B cell (primary cell): ENCODE results near the gene CERS2. TPM values are rescaled to one million over a fixed set of nuclear protein-coding genes. Genes with fewer than 3 reads are reported as not detected.
A peak's percentile ranks its signal among the peaks of the same experiment; 100 is the strongest.

ENCODE experiments used
- ATAC-seq: fragments of 200-7000 bp; cut with Tn5 transposase; one replicate; pipeline ENCODE4 v1.10.0; 2021; ENCODE audit warnings: low read depth, mild to moderate bottlenecking, moderate number of reproducible peaks, moderate library complexity
- CTCF ChIA-PET: fragments of 350-600 bp; sonication (Branson Sonifier 250); formaldehyde crosslinking; loops from one replicate; lab custom pipeline; 2021; ENCODE audit warnings: antibody characterized with exemption, inconsistent platforms; lab: Charles Lee
- POLR2A ChIA-PET: fragments of 350-600 bp; sonication (Branson Sonifier 250); formaldehyde crosslinking; loops from one replicate; lab custom pipeline; 2021; ENCODE audit warnings: antibody characterized with exemption; lab: Charles Lee
- DNase-seq: peaks from one replicate; pipeline ENCODE4 v3.0.0; 2013
- H2AFZ ChIP-seq: 2 replicates; pipeline ENCODE4 v1.6.1; 2012; ENCODE audit warnings: mild to moderate bottlenecking, low read depth, low read length; ENCODE audit not compliant: insufficient read depth, poor library complexity, severe bottlenecking
- H3K27ac ChIP-seq, 2 donors: 1 replicate in 1 of 2; 2 replicates in 1 of 2; pipeline ENCODE4 v1.5.1; 2012 to 2013; ENCODE audit warnings: low read length in 2 of 2, mild to moderate bottlenecking in 2 of 2, moderate library complexity in 1 of 2
- H3K27me3 ChIP-seq, 4 experiments: fragments of 200-600 bp in 1 of 4; sonication (generic) in 1 of 4; replicated peaks in 1 of 4; 1 replicate in 2 of 4; 2 replicates in 2 of 4; pipeline versions ENCODE4 v1.6.1 to v1.7.0; 2013 to 2016; ENCODE audit warnings: low read length in 3 of 4, mild to moderate bottlenecking in 2 of 4, mixed read lengths in 1 of 4, moderate library complexity in 1 of 4; ENCODE audit not compliant: insufficient read depth in 4 of 4, control insufficient read depth in 3 of 4; ENCODE audit errors: control extremely low read depth in 1 of 4
- H3K36me3 ChIP-seq, 2 experiments: replicated peaks in 1 of 2; 1 replicate in 1 of 2; 2 replicates in 1 of 2; pipeline versions ENCODE4 v1.6.1 to v1.7.1; 2013; ENCODE audit warnings: low read length in 1 of 2; ENCODE audit not compliant: insufficient read depth in 2 of 2, control insufficient read depth in 1 of 2; ENCODE audit errors: control extremely low read depth in 1 of 2, extremely low read depth in 1 of 2
- H3K4me1 ChIP-seq, 2 donors: fragments of 200-600 bp in 1 of 2; sonication (generic) in 1 of 2; 1 replicate in 1 of 2; 2 replicates in 1 of 2; pipeline versions ENCODE4 v1.5.1 to v1.6.1; 2013 to 2017; ENCODE audit warnings: low read length in 2 of 2; ENCODE audit not compliant: control insufficient read depth in 2 of 2, insufficient read depth in 2 of 2
- H3K4me2 ChIP-seq: replicated peaks from 2 replicates; pipeline ENCODE3; 2012; ENCODE audit warnings: mild to moderate bottlenecking, low read depth, low read length; ENCODE audit not compliant: poor library complexity, severe bottlenecking
- H3K4me3 ChIP-seq, 5 experiments: fragments of 200-600 bp in 1 of 5; sonication (generic) in 1 of 5; 1 replicate in 3 of 5; 2 replicates in 2 of 5; pipeline versions ENCODE4 v1.5.1 to v1.7.0; 2011 to 2016; ENCODE audit warnings: low read length in 4 of 5, mild to moderate bottlenecking in 4 of 5, low read depth in 2 of 5, control low read depth in 1 of 5, moderate library complexity in 1 of 5; ENCODE audit not compliant: insufficient read depth in 1 of 5; ENCODE audit errors: control extremely low read depth in 1 of 5, extremely low read depth in 1 of 5
- H3K79me2 ChIP-seq: fragments of 200-600 bp; sonication (generic); one replicate; pipeline ENCODE4 v1.6.0; 2016; ENCODE audit warnings: low read length; ENCODE audit not compliant: control insufficient read depth, insufficient read depth
- H3K9ac ChIP-seq: fragments of 200-600 bp; sonication (generic); 2 replicates; pipeline ENCODE4 v1.6.1; 2017; ENCODE audit warnings: mild to moderate bottlenecking, low read length, moderate library complexity
- H3K9me3 ChIP-seq, 3 donors: one replicate each; pipeline versions ENCODE4 v1.6.1 to v1.7.1; 2013; ENCODE audit warnings: low read length in 2 of 3; ENCODE audit not compliant: control insufficient read depth in 2 of 3, insufficient read depth in 1 of 3; ENCODE audit errors: control extremely low read depth in 1 of 3
- H4K20me1 ChIP-seq: 2 replicates; pipeline ENCODE4 v1.6.0; 2012; ENCODE audit warnings: mild to moderate bottlenecking, low read length; ENCODE audit not compliant: insufficient read depth, control insufficient read depth, poor library complexity, severe bottlenecking
- H3K27ac Mint-ChIP-seq: one replicate; pipeline ENCODE4 v1.8.0; 2021; ENCODE audit warnings: mixed read lengths
- H3K27me3 Mint-ChIP-seq: one replicate; pipeline ENCODE4 v1.8.0; 2021; ENCODE audit warnings: mixed read lengths
- H3K4me1 Mint-ChIP-seq: one replicate; pipeline ENCODE4 v1.8.0; 2021; ENCODE audit warnings: mixed read lengths
- H3K4me3 Mint-ChIP-seq: one replicate; pipeline ENCODE4 v1.8.0; 2021; ENCODE audit warnings: mixed read lengths
- H3K9me3 Mint-ChIP-seq: one replicate; pipeline ENCODE4 v1.8.0; 2022; ENCODE audit warnings: mixed read lengths; ENCODE audit not compliant: insufficient read depth
- EZH2 ChIP-seq: IDR thresholded peaks from 2 replicates; pipeline ENCODE4 v1.6.1; 2012; ENCODE audit warnings: borderline replicate concordance, low read depth, mild to moderate bottlenecking, moderate library complexity, low read length; ENCODE audit not compliant: insufficient read depth, poor library complexity, severe bottlenecking
- WGBS: methylation state at CpG from one replicate; pipeline ENCODE4 v1.1.5; 2013; ENCODE audit warnings: missing lambda C conversion rate; ENCODE audit not compliant: insufficient coverage; 5-methylcytosine and 5-hydroxymethylcytosine counted together
- intact Hi-C: fragments of 100-400 bp; cut with micrococcal nuclease; formaldehyde crosslinking; loops from one replicate; pipeline ENCODE4 v1.10.0; 2022
- polyA plus RNA-seq: library from polyadenylated mRNA; depleted of rRNA; stranded (reverse); fragments of >200 nt; gene quantifications from 2 replicates; pipeline ENCODE4 v1.2.3, GENCODE V29; 2012
- total RNA-seq, 2 donors: library from RNA; stranded (reverse); fragments of 120-200 nt in 1 of 2; gene quantifications; 1 replicate in 1 of 2; 2 replicates in 1 of 2; pipeline versions ENCODE4 v1.2.3 to v1.2.4, GENCODE V29; 2013 to 2022
- TF ChIP-seq, protein P1 (sequence below): fragments of 200-600 bp; IDR thresholded peaks from one replicate; pipeline ENCODE4 v1.8.0; 2022; ENCODE audit warnings: antibody characterized with exemption, mild to moderate bottlenecking

CERS2 gene
- total and polyA plus RNA-seq, 2 donors (not counting 1 experiment from before 2014, with no cell fraction given) = 68.4 to 130 TPM

DNA sequence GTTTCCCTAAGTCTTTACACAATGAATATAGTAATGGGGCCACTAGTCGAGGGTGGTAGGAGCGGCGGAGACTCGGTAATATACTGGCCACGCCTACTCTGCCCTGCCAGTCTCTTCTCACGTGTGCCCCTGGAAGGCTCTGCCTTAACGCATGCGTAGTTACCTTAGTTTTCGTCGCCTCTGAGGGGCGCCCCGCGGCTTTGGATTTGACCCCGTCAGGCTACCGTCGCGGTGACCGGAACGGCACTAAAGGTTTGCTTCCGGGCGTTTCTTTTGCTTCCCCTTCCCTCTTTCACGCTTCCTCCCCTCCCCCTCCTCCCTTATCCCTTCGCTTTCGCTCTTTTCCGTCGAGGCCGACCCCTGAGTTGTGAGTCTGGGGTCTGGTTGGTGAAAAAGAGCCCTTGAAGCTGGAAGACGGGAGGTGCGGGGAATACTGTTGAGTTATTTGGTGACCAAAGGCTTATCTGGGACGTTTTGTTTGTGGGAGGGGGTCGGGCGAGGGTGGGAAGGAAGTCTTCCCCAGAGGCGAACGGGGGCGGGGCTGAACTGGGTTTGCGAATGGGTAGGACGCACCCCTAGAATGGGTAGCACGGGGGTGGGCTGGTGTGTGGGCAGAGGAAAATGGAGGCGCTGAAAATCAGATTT lies 48.4 kb downstream of the CERS2 start, which contains the start of gene SETDB1:
Gene SETDB1 (plus strand): TSS at position 267 of the 645 bp plus-strand sequence. CDS start 1,352 bp downstream, outside the sequence.
- Histone ChIP-seq H3K36me3 (peaks cover 11 to 30% of the 10 kb centered on the region in 2 experiments), H3K4me3 (peak within 1 kb of the TSS; percentile 82 to 96 (median 90)), H3K9ac (peak within 1 kb of the TSS; percentile 98), H3K79me2 (peaks cover 34% of the 10 kb centered on the region), H4K20me1 (no peaks in the 10 kb centered on the region), H3K4me2 (peak within 1 kb of the TSS; percentile 85), H3K27ac (peak within 1 kb of the TSS; percentile 93 to 96), H3K4me1 (peaks cover 17 to 19% of the 10 kb centered on the region in 2 donors), H2AFZ (peak within 1 kb of the TSS; percentile 91), H3K9me3 (peaks cover 0 to 8% (median 0%) of the 10 kb centered on the region in 3 donors), H3K27me3 (no peaks in the 10 kb centered on the region)
- POLR2A ChIA-PET = interaction anchor here (0.7 kb wide), 1 partner anchor 353 kb away, joined by 3 read pairs; no protein-coding TSS in a partner anchor
- TF ChIP-seq, protein P1, sequence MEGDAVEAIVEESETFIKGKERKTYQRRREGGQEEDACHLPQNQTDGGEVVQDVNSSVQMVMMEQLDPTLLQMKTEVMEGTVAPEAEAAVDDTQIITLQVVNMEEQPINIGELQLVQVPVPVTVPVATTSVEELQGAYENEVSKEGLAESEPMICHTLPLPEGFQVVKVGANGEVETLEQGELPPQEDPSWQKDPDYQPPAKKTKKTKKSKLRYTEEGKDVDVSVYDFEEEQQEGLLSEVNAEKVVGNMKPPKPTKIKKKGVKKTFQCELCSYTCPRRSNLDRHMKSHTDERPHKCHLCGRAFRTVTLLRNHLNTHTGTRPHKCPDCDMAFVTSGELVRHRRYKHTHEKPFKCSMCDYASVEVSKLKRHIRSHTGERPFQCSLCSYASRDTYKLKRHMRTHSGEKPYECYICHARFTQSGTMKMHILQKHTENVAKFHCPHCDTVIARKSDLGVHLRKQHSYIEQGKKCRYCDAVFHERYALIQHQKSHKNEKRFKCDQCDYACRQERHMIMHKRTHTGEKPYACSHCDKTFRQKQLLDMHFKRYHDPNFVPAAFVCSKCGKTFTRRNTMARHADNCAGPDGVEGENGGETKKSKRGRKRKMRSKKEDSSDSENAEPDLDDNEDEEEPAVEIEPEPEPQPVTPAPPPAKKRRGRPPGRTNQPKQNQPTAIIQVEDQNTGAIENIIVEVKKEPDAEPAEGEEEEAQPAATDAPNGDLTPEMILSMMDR = no peak
- TF ChIP-seq EZH2 = no peak
- H3K27ac Mint-ChIP-seq = peak within 1 kb of the TSS; percentile 98
- peak; percentile 97 for DNase-seq
- no peaks in the 10 kb centered on the region for H3K27me3 Mint-ChIP-seq
- H3K4me3 Mint-ChIP-seq = peak within 1 kb of the TSS; percentile 98
- CTCF ChIA-PET = interaction anchor here (0.8 to 1.4 kb wide), 5 partner anchors 36 to 460 kb away, joined by 3 to 4 read pairs (median 3); partner anchors contain the start of gene ARNT
- ATAC-seq = peak; percentile 93
- WGBS = 1% methylated on average over 36 of the region's 39 CpGs
- intact Hi-C loops = loop anchor here (1.0 to 5.0 kb wide), 5 partner anchors 50 to 299 kb away; partner anchors contain the start of genes ARNT, ENSA, GOLPH3L and PRUNE1
- H3K9me3 Mint-ChIP-seq = no peaks in the 10 kb centered on the region
- peaks cover 31% of the 10 kb centered on the region for H3K4me1 Mint-ChIP-seq
